GM21786 (cell line): Measurements from ENCODE around the gene KLHL1.

Experiments
- ATAC-seq: cut with Tn5 transposase; IDR thresholded peaks from one replicate; pipeline ENCODE4 v1.9.1; 2021; ENCODE audit not compliant: unreplicated experiment

KLHL1 gene

GRCh38 chr13:69882451-69882850 is 225.8 kb downstream of the KLHL1 start:
- ATAC-seq: no peak

- ATAC-seq: no peak
Observed at GRCh38 chr13:69879936-69880335, 228.3 kb downstream of the KLHL1 start.

- no peak for ATAC-seq
Observed at GRCh38 chr13:69872321-69873047, 235.8 kb downstream of the KLHL1 start.

GRCh38 chr13:69866555-69866954 is 241.7 kb downstream of the KLHL1 start:
- ATAC-seq: no peak

GRCh38 chr13:69857183-69857821 is 250.9 kb downstream of the KLHL1 start:
- ATAC-seq: peak; percentile 87

GRCh38 chr13:69856331-69856730 is 251.9 kb downstream of the KLHL1 start:
- no peak for ATAC-seq

GRCh38 chr13:69828527-69828926 is 279.7 kb downstream of the KLHL1 start:
- no peak for ATAC-seq

- no peak for ATAC-seq
Observed at GRCh38 chr13:69820180-69820579, 288.1 kb downstream of the KLHL1 start.

- ATAC-seq: no peak
Observed at GRCh38 chr13:69817333-69817869, 290.9 kb downstream of the KLHL1 start.

- ATAC-seq: no peak
Observed at GRCh38 chr13:69809152-69809551, 299.1 kb downstream of the KLHL1 start.

- no peak for ATAC-seq
Observed at GRCh38 chr13:69796256-69796655, 312.0 kb downstream of the KLHL1 start.

- ATAC-seq: no peak
Observed at GRCh38 chr13:69793783-69794453, 314.3 kb downstream of the KLHL1 start.

GRCh38 chr13:69776937-69777336 is 331.3 kb downstream of the KLHL1 start:
- ATAC-seq: no peak

GRCh38 chr13:69769608-69770007 is 338.6 kb downstream of the KLHL1 start:
- ATAC-seq: no peak

- no peak for ATAC-seq
Observed at GRCh38 chr13:69761581-69761980, 346.7 kb downstream of the KLHL1 start.

GRCh38 chr13:69755101-69755500 is 353.2 kb downstream of the KLHL1 start:
- ATAC-seq: no peak

GRCh38 chr13:69751259-69751658 is 357.0 kb downstream of the KLHL1 start:
- ATAC-seq: no peak

GRCh38 chr13:69737129-69737935 is 370.9 kb downstream of the KLHL1 start:
- no peak for ATAC-seq

GRCh38 chr13:69721631-69722030 is 386.6 kb downstream of the KLHL1 start:
- no peak for ATAC-seq

GRCh38 chr13:69720278-69720983 is 387.8 kb downstream of the KLHL1 start:
- ATAC-seq: no peak
